Ishikawa (cell line): ENCODE results near the gene CDX2.

ENCODE experiments used
- CEBPB ChIP-seq: IDR thresholded peaks from 2 replicates; pipeline ENCODE4 v1.6.1; 2012
- CREB1 ChIP-seq: IDR thresholded peaks from 2 replicates; pipeline ENCODE4 v1.6.1; 2012; ENCODE audit warnings: low read depth
- EGR1 ChIP-seq: IDR thresholded peaks from 2 replicates; pipeline ENCODE4 v1.6.1; 2012
- EP300 ChIP-seq: IDR thresholded peaks from 2 replicates; pipeline ENCODE4 v1.6.1; 2012; ENCODE audit warnings: borderline replicate concordance
- FOXM1 ChIP-seq: IDR thresholded peaks from 2 replicates; pipeline ENCODE4 v1.6.1; 2012; ENCODE audit warnings: low read depth, borderline replicate concordance
- MAX ChIP-seq: IDR thresholded peaks from 2 replicates; pipeline ENCODE4 v1.6.1; 2012
- NFIC ChIP-seq: IDR thresholded peaks from 2 replicates; pipeline ENCODE4 v1.6.1; 2012
- RAD21 ChIP-seq: IDR thresholded peaks from 2 replicates; pipeline ENCODE4 v1.6.1; 2012; ENCODE audit warnings: low read depth
- REST ChIP-seq: IDR thresholded peaks from 2 replicates; pipeline ENCODE4 v1.6.1; 2012; ENCODE audit warnings: low read depth, mild to moderate bottlenecking
- TAF1 ChIP-seq: IDR thresholded peaks from 2 replicates; pipeline ENCODE4 v1.6.1; 2012; ENCODE audit warnings: low read depth, mild to moderate bottlenecking
- TCF12 ChIP-seq: IDR thresholded peaks from 2 replicates; pipeline ENCODE4 v1.6.1; 2012; ENCODE audit warnings: low read depth
- TEAD4 ChIP-seq: IDR thresholded peaks from 2 replicates; pipeline ENCODE4 v1.6.1; 2012
- USF1 ChIP-seq: IDR thresholded peaks from 2 replicates; pipeline ENCODE4 v1.6.1; 2012
- ZBTB7A ChIP-seq: IDR thresholded peaks from 2 replicates; pipeline ENCODE4 v1.6.1; 2012; ENCODE audit warnings: low read depth

GRCh38 chr13:27980280-27980998, 11.3 kb upstream of the CDX2 start:
- TF ChIP-seq RAD21 (no peak), EP300 (no peak), REST (no peak), TAF1 (no peak), TEAD4 (no peak), NFIC (no peak), EGR1 (no peak), CEBPB (no peak), FOXM1 (no peak), USF1 (no peak), MAX (no peak), CREB1 (no peak), TCF12 (no peak), ZBTB7A (no peak)
